22Rv1 (cell line): Measurements from ENCODE around the gene FUT2.
"Not testable (repeated sequence)": the region's sequence is repeated elsewhere in the genome, so short reads cannot be mapped to it uniquely, and the experiment has no call there.

Experiments
- H3K27ac ChIP-seq: fragments of 450-650 bp; 2 replicates; pipeline ENCODE4 v1.5.1; 2017
- CTCF ChIP-seq: fragments of 450-650 bp; IDR thresholded peaks from 2 replicates; pipeline ENCODE4 v1.5.1; 2017; ENCODE audit warnings: mild to moderate bottlenecking
- ZFX ChIP-seq: fragments of 450-650 bp; IDR thresholded peaks from 2 replicates; pipeline ENCODE4 v1.6.1; 2017; ENCODE audit warnings: antibody characterized with exemption, borderline replicate concordance

FUT2 gene

GRCh38 chr19:48654299-48655059, 41.3 kb upstream of the FUT2 start:
- no peak overlapping the region for H3K27ac ChIP-seq
- TF ChIP-seq ZFX (no peak), CTCF (no peak)

DNA sequence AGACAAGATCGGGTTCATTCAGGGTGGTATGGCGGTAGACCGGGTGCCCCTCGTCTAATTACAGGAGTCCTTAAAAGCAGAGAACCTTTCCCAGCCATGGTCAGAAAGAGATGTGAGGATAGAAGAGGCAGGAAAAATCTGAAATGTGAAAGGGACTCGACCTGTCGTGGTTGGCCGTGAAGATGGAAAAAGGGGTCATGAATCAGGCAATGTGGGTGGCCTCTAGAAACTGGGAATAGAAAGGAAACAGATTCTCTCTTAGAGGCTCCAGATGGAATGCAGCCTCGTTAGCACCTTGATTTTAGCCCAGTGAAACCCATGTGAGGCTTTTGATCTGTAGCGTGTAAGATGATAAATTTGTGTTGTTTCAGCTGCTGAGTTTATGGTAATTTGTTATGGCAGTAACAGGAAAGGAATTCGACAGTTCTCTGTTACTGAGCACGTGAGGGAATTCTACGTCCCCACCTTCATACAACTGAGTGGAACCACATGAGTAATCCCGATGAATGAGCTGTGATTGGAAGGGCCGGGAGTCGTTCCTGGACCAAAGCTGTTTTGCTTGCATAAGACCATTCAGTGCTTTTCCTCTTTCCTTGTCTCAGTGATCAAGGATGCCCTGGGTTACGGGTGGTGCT, 38.8 kb upstream of the FUT2 start:
- H3K27ac ChIP-seq = no peak overlapping the region
- TF ChIP-seq ZFX (no peak), CTCF (no peak)

- not testable (repeated sequence) for H3K27ac ChIP-seq
Observed at GRCh38 chr19:48657828-48658227, 37.9 kb upstream of the FUT2 start.

- TF ChIP-seq CTCF (no peak), ZFX (no peak)
- H3K27ac ChIP-seq = no peak overlapping the region
Observed at GRCh38 chr19:48658483-48658882, 37.3 kb upstream of the FUT2 start.

DNA sequence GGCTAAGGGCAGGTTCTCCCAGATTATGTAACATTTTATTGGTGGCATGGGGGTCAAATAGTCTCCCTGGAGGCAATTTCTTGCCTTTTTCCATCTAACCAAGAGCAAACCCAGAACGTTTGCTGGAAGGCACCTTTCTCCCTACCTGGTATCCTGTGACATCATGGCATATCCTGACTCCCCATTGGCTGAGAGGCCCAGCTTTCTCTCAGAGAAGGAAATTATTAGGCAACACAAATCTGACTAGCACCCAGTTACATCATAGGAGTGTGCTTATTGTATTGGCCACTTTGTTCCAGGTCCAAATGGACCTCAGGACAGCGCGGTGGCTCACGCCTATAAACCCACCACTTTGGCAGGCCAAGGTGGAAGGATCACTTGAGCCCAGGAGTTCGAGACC, 36.0 kb upstream of the FUT2 start:
- TF ChIP-seq ZFX (no peak), CTCF (no peak)

DNA sequence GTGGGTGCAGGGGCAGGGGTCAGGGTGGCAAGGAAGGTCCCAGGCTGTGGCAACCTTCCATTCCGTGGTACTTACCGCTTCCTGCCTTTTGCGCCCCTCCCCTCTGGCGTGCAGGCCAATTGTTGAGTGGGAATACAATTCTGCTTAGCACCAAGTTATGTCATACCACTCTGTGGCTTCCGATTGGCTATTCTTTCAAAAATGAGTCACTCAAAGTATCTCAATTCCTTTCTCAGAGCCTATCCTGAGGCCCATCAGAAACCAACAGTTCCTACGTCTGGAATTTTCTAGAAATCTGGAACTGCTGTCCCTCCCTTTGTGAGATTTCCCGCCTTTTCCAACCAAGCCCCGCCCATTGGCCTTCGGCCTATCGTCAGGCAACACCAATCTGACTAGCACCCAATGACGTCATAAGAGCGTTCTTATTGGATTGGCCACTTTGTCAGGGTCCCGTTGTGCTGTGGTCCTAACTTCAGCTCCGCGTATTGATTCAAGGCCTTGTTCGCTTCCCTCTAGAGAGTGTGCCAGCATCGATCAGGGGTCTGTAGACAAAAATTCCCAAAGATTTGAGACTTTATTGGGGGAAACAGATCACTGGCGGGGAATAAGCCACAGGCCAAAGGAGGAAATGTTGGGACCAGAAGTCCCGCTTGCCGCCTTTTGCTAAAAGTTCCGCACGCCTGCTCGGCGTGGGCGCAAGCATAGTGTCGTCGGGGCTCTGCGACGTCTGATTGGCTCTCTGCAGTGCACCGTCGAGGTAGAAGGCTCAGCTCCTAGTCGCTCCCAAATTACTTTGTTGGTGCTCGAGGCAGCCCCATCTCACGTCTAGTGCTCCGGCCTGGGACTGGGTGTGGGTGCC, 34.7 kb upstream of the FUT2 start:
- H3K27ac ChIP-seq = peak overlapping the region; percentile 69
- TF ChIP-seq CTCF = no peak
- no peak for TF ChIP-seq ZFX

More for the DNA sequence above, 36.0 kb upstream of the FUT2 start:
- H3K27ac ChIP-seq = no peak overlapping the region

GRCh38 chr19:48661711-48662090, 34.1 kb upstream of the FUT2 start:
- TF ChIP-seq ZFX = no peak
- TF ChIP-seq CTCF = no peak
- H3K27ac ChIP-seq = peak overlapping the region; percentile 69; the same call in 1 of the 2 replicates
